Skeletal muscle tissue (tissue), 4 donors: ENCODE results near the gene C6orf118. TPM values are rescaled to one million over a fixed set of nuclear protein-coding genes. Genes with fewer than 3 reads are reported as not detected.

Experiments
- H3K27ac ChIP-seq: one replicate; pipeline ENCODE4 v1.7.0; 2013; ENCODE audit warnings: mild to moderate bottlenecking, low read depth, low read length, inconsistent platforms
- H3K27me3 ChIP-seq, 3 donors: one replicate each; pipeline ENCODE4 v1.7.0; 2013; ENCODE audit warnings: low read length in 3 of 3; ENCODE audit not compliant: control insufficient read depth in 3 of 3, insufficient read depth in 3 of 3
- H3K36me3 ChIP-seq, 3 donors: one replicate each; pipeline ENCODE4 v1.7.0; 2013; ENCODE audit warnings: low read length in 3 of 3; ENCODE audit not compliant: control insufficient read depth in 3 of 3, insufficient read depth in 3 of 3
- H3K4me1 ChIP-seq, 3 donors: one replicate each; pipeline ENCODE4 v1.7.0; 2013; ENCODE audit warnings: low read length in 3 of 3, mild to moderate bottlenecking in 3 of 3; ENCODE audit not compliant: control insufficient read depth in 3 of 3, insufficient read depth in 3 of 3
- H3K4me3 ChIP-seq, 3 donors: one replicate each; pipeline ENCODE4 v1.7.0; 2013; ENCODE audit warnings: low read length in 3 of 3
- H3K9ac ChIP-seq, 3 donors: one replicate each; pipeline ENCODE4 v1.7.0; 2013; ENCODE audit warnings: low read length in 3 of 3, mild to moderate bottlenecking in 3 of 3, moderate library complexity in 2 of 3, low read depth in 1 of 3
- H3K9me3 ChIP-seq, 3 donors: one replicate each; pipeline ENCODE4 v1.7.0; 2013; ENCODE audit warnings: low read length in 3 of 3; ENCODE audit not compliant: control insufficient read depth in 3 of 3
- total RNA-seq: library from RNA; depleted of rRNA; stranded (reverse); fragments of >200 nt; gene quantifications from one replicate; pipeline ENCODE4 v1.2.3, GENCODE V29; 2014
- donor health status: Osteomylitis.

The C6orf118 gene
- total RNA-seq, 1 donor from 2014 or later: not detected

DNA sequence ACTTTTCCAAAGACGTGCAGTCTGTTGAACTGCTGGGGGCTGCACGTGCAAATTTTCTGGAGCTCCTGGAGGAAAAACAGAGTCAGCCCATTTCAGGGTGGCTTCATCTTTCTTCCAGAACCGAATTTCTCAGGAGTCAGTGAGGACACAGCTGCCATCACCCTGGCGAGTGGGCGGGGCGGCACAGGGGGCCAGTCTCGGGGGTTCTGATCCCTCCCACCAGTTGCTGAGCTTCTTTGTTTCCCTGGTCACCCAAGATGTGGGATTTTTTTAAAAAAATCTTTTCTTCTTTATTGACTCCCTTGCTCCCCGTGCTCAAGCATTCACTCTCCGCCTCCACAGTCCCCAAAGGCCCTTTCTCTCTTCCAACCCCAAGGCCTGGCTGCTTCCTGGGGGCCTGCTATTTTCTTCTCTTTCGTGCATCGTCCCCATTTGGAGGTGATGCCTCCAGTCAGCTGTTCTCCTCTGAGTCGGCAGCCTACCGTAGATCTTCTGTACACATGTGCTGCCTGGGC, 8.9 kb downstream of the C6orf118 start:
- H3K4me3 ChIP-seq: no peak overlapping the region
- H3K9ac ChIP-seq: no peak overlapping the region
- H3K36me3 ChIP-seq: no peaks in the 10 kb centered on the region
- H3K27ac ChIP-seq: no peak overlapping the region
- H3K4me1 ChIP-seq: no peaks in the 10 kb centered on the region
- no peaks in the 10 kb centered on the region for H3K27me3 ChIP-seq
- no peaks in the 10 kb centered on the region for H3K9me3 ChIP-seq

DNA sequence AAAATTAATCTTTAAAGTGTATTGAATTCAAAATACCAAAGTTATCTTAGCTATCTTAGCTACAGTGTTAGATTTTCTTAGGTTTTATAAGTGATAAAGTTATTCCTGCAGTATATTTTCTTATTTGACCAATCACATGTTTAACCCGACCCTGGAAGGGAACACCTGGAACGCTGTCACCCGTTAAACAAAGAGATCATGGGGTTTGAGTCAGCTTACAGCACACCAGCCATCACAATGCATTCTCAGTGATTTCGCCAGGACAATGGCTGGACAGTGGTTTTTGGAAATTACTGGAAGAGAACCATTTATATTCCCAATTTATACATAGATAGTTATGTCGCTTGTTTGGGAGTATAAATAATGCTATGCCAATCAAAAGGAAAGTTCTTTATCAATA, 10.5 kb downstream of the C6orf118 start:
- Histone ChIP-seq H3K9ac (no peak overlapping the region), H3K36me3 (no peaks in the 10 kb centered on the region), H3K4me1 (no peaks in the 10 kb centered on the region), H3K27me3 (no peaks in the 10 kb centered on the region), H3K4me3 (no peak overlapping the region), H3K9me3 (no peaks in the 10 kb centered on the region), H3K27ac (no peak overlapping the region)

DNA sequence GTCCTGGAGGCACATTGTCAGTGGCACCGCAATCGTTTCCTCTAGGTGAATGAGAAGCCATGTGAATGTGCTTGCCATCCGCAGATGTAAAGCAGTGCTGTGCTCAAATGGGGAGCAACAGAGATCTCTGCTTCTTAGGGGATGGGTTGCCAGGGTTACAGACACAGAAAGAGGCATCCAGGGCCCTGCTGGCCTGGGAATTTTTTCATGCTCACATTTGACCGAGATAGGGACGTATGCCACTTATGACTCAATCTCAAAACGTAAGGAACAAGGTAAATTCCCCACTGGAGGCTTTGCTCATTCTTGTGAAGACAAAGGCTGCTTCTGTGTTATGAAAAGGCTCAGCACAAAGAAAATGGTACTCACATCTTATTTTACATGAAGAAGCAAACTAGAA, 11.0 kb downstream of the C6orf118 start:
- H3K4me1 ChIP-seq: no peaks in the 10 kb centered on the region
- H3K36me3 ChIP-seq: no peaks in the 10 kb centered on the region
- H3K27me3 ChIP-seq: no peaks in the 10 kb centered on the region
- no peak overlapping the region for H3K27ac ChIP-seq
- no peak overlapping the region for H3K9ac ChIP-seq
- no peaks in the 10 kb centered on the region for H3K9me3 ChIP-seq
- H3K4me3 ChIP-seq: no peak overlapping the region

DNA sequence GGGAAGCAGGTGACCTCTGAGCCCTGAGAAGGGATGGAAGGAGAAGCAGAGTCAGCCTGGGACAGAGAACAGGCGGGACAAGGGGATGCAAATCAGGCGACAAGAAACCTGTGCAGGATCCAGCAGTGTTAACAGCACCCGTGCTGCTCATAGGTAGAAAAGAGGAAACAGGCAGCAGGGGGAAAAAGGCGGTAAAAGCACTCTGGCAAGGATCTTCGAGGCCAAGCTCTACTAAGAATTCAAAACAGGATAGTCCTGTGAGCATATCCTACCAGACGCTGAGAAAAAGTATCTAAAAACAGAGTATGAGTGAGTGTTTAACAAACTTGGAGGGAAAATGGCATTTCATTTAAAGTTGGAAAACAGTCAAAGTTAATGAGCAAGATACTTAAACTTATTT, 16.7 kb downstream of the C6orf118 start:
- no peak overlapping the region for H3K4me3 ChIP-seq

DNA sequence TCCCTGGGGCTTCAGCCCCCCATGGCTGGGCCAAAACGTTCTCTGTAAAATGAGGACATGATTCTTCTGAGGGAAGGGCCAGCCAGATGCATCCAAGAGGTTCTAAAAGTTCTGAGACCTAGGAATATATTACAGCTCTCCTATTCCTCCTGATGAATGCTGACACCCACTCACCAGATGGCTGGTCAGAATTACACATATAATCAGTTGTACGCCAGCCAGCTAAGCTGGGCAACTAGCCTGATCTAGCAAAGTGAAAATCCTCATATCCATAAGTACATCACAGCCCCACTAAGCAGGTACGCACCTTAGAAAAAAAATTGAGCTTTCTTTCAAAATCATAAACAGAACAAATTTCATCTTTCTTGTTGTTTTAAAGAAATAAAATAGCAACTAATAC, 34.8 kb downstream of the C6orf118 start:
- H3K36me3 ChIP-seq: no peaks in the 10 kb centered on the region
- H3K4me3 ChIP-seq: no peak overlapping the region
- no peaks in the 10 kb centered on the region for H3K4me1 ChIP-seq
- H3K27me3 ChIP-seq: no peaks in the 10 kb centered on the region
- H3K9me3 ChIP-seq: no peaks in the 10 kb centered on the region
- no peak overlapping the region for H3K27ac ChIP-seq
- no peak overlapping the region for H3K9ac ChIP-seq

More for the DNA sequence above, 16.7 kb downstream of the C6orf118 start:
- H3K9me3 ChIP-seq: no peaks in the 10 kb centered on the region
- no peak overlapping the region for H3K9ac ChIP-seq
- H3K27me3 ChIP-seq: no peaks in the 10 kb centered on the region
- H3K36me3 ChIP-seq: no peaks in the 10 kb centered on the region
- H3K4me1 ChIP-seq: no peaks in the 10 kb centered on the region
- no peak overlapping the region for H3K27ac ChIP-seq

DNA sequence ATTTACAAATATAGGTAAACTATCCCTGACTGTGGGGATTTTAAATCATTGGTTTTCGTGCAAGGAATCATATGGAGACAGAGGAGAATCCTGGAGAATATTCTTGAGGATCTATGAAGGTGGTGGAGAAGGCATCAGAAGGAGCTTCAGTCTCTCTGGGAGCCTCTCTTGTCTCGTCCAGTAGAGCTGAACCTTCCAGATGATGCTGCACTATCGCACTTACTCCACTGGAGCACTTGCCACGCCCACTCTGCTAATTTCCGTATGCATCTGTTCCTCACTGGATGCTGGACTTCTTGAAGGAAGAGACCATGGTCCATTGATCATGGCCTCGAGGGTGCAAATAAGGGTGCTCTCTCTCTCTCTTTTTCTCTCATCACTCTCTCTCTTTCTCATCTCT, 36.8 kb downstream of the C6orf118 start:
- Histone ChIP-seq H3K9ac (no peak overlapping the region), H3K4me1 (no peaks in the 10 kb centered on the region), H3K27ac (no peak overlapping the region), H3K4me3 (no peak overlapping the region), H3K27me3 (no peaks in the 10 kb centered on the region), H3K36me3 (no peaks in the 10 kb centered on the region), H3K9me3 (no peaks in the 10 kb centered on the region)

DNA sequence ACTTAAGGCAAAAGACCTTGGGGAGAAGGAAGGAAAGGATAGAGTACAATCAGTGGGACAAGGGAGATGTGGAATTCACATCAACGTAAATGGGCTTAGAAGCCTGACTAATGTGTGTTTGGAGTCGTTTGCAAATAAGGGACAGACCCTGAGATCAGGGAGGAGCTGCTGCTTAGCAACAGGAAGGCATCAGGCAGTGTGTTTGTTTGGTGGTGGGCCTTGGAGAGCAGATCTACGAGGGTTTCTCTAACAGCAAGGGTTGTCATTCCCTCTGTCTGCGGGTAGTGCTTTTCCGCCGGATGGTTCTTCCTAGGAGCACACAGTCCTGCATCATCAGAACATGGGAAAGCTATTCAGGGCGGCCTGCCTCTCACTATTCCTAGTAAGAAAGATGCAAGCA, 40.4 kb downstream of the C6orf118 start:
- Histone ChIP-seq H3K36me3 (no peaks in the 10 kb centered on the region), H3K9me3 (no peaks in the 10 kb centered on the region), H3K27ac (no peak overlapping the region), H3K9ac (no peak overlapping the region), H3K27me3 (no peaks in the 10 kb centered on the region), H3K4me1 (no peaks in the 10 kb centered on the region), H3K4me3 (no peak overlapping the region)

DNA sequence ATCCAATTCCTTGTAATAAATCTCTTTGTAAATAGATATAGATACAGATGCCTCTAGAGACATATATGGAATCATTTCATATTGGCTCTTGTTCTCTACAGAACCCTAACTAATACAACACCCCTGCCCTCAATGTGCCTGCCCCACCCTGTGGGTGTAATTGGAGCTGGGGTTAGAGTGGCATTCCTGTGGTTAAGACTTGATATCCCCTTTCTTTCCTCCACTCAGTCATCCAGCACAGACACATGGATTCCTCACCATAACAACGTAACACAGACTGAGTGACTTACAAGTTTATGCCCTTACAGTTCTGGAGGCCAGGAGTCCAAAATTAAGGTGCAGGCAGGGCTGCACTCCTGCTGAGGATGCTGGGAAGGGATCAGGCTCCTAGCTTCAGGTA, 42.8 kb downstream of the C6orf118 start:
- H3K9ac ChIP-seq: no peak overlapping the region
- H3K36me3 ChIP-seq: no peaks in the 10 kb centered on the region
- H3K4me3 ChIP-seq: no peak overlapping the region
- no peaks in the 10 kb centered on the region for H3K4me1 ChIP-seq
- H3K27ac ChIP-seq: no peak overlapping the region
- no peaks in the 10 kb centered on the region for H3K9me3 ChIP-seq
- no peaks in the 10 kb centered on the region for H3K27me3 ChIP-seq

DNA sequence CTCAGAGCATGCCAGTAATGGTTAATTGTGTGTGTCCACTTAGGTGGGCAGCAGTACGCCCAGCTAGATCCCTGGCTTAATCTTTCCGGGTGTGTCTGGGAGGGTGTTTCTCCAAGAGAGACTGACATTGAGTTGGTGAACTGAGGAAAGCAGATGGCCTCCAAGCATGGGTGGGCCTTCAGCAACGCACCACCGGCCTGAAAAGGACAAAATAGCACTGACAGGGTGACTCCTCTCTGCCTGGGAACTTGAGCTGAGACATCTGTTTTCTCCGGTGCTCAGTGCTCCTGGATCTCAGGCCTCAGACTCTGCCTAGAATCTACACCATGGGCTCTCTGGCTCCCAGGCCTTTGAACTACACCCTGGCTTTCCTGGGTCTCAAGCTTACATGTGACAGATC, 43.2 kb downstream of the C6orf118 start:
- H3K27me3 ChIP-seq: no peaks in the 10 kb centered on the region
- H3K36me3 ChIP-seq: no peaks in the 10 kb centered on the region
- no peaks in the 10 kb centered on the region for H3K4me1 ChIP-seq
- H3K9me3 ChIP-seq: no peaks in the 10 kb centered on the region
- no peak overlapping the region for H3K4me3 ChIP-seq
- no peak overlapping the region for H3K27ac ChIP-seq
- no peak overlapping the region for H3K9ac ChIP-seq

DNA sequence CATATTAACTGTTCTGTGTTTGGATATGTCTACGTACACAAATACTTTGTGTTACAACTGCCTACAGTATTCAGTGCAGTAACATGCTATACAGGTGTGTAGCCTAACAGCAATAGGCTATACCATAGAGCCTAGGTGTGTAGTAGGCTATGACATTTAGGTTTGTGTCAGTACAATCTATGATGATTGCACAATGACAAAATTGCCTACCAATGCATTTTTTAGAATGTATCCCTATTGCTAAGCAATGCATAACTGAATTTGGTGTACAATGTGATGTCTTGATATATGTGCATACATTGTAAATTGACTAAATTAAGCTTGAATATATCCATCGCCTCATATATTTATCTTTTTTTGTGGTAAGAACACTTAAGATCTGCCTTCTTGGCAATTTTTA, 48.9 kb downstream of the C6orf118 start:
- Histone ChIP-seq H3K36me3 (no peaks in the 10 kb centered on the region), H3K9me3 (peaks cover 0 to 5% (median 4%) of the 10 kb centered on the region in 3 donors), H3K9ac (no peak overlapping the region), H3K27ac (no peak overlapping the region), H3K4me3 (no peak overlapping the region), H3K4me1 (no peaks in the 10 kb centered on the region), H3K27me3 (no peaks in the 10 kb centered on the region)

DNA sequence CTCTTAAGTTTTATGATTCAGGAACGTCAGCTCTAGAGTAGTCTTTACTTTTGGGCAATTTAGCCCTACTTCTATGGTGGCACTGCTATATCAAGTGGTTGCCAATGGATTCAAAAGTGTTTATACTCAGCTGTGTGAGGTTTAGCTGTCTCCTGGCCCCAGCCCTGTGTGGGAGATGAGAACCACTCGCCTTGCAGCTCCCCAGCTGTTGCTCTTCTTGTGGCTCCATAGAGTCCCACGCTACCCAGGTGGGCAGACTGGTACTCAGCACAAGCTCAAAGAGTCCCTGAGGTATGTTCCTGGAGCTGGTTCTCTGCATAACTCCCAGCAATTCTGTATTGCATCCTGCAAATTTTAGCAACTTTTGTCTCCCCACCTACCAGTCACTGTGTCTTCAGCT, 59.6 kb downstream of the C6orf118 start:
- H3K9ac ChIP-seq: no peak overlapping the region
- no peak overlapping the region for H3K4me3 ChIP-seq
- no peaks in the 10 kb centered on the region for H3K36me3 ChIP-seq
- no peaks in the 10 kb centered on the region for H3K9me3 ChIP-seq
- H3K27ac ChIP-seq: no peak overlapping the region
- H3K4me1 ChIP-seq: peaks cover 0 to 2% (median 0%) of the 10 kb centered on the region in 3 donors
- H3K27me3 ChIP-seq: no peaks in the 10 kb centered on the region
